H1 (cell line): ENCODE results near the gene SH2D4B. TPM values are rescaled to one million over a fixed set of nuclear protein-coding genes. Genes with fewer than 3 reads are reported as not detected.

Source experiments
- CTCF ChIA-PET: fragments of 300-600 bp; sonication (Branson Sonifier 250); formaldehyde crosslinking; loops from one replicate; lab custom pipeline; 2021; ENCODE audit not compliant: partially characterized antibody; lab: Charles Lee
- POLR2A ChIA-PET: fragments of 300-600 bp; sonication (Branson Sonifier 250); formaldehyde crosslinking; loops from one replicate; lab custom pipeline; 2021; ENCODE audit warnings: inconsistent platforms; ENCODE audit not compliant: partially characterized antibody; lab: Charles Lee
- DNase-seq, 2 experiments: peaks; one replicate each; pipeline versions ENCODE4 v3.0.0 to v3.0.0-alpha.2; 2010 to 2022; ENCODE audit warnings: low spot score in 2 of 2, low read depth in 1 of 2, mixed read lengths in 1 of 2
- FAIRE-seq: peaks from 2 replicates; lab custom pipeline; 2011; peaks lifted over from hg19 to GRCh38; lab: Jason Lieb, UNC
- H2AFZ ChIP-seq: 2 replicates; pipeline ENCODE4 v1.8.1; 2012; ENCODE audit warnings: low read length, inconsistent platforms
- H2AK5ac ChIP-seq: 2 replicates; pipeline ENCODE4 v1.6.1; 2013; ENCODE audit warnings: low read depth, low read length
- H2BK120ac ChIP-seq: replicated peaks from 2 replicates; pipeline ENCODE3; 2013; ENCODE audit warnings: low read depth, low read length, inconsistent platforms
- H2BK12ac ChIP-seq: 2 replicates; pipeline ENCODE4 v1.6.1; 2013; ENCODE audit warnings: low read depth, low read length
- H2BK15ac ChIP-seq: 2 replicates; pipeline ENCODE4 v1.6.1; 2013; ENCODE audit warnings: low read length
- H2BK20ac ChIP-seq: 2 replicates; pipeline ENCODE4 v1.6.1; 2013; ENCODE audit warnings: low read length
- H2BK5ac ChIP-seq: 2 replicates; pipeline ENCODE4 v1.6.1; 2013; ENCODE audit warnings: low read depth, low read length
- H3K14ac ChIP-seq: 2 replicates; pipeline ENCODE4 v1.6.1; 2013; ENCODE audit warnings: inconsistent platforms; ENCODE audit not compliant: insufficient read length
- H3K18ac ChIP-seq: 2 replicates; pipeline ENCODE4 v1.6.1; 2013; ENCODE audit warnings: low read length; ENCODE audit errors: extremely low read depth
- H3K23ac ChIP-seq: 2 replicates; pipeline ENCODE4 v1.6.1; 2013; ENCODE audit warnings: inconsistent platforms; ENCODE audit not compliant: insufficient read length
- H3K23me2 ChIP-seq: 2 replicates; pipeline ENCODE4 v1.6.1; 2013; ENCODE audit warnings: low read depth, low read length
- H3K27ac ChIP-seq: 2 replicates; pipeline ENCODE4 v1.6.1; 2011; ENCODE audit warnings: low read depth, low read length, inconsistent platforms
- H3K27me3 ChIP-seq, 4 experiments: replicated peaks in 1 of 4; 1 replicate in 1 of 4; 2 replicates in 3 of 4; pipeline versions ENCODE4 v1.6.1 to v1.8.1; 2011 to 2013; ENCODE audit warnings: low read length in 3 of 4, mild to moderate bottlenecking in 3 of 4, inconsistent platforms in 2 of 4, mixed read lengths in 2 of 4, moderate library complexity in 1 of 4; ENCODE audit not compliant: control insufficient read depth in 3 of 4, insufficient read depth in 3 of 4; ENCODE audit errors: extremely low read depth in 1 of 4
- H3K36me3 ChIP-seq, 4 experiments: 2 replicates each; pipeline versions ENCODE4 v1.6.1 to v1.8.1; 2011 to 2013; ENCODE audit warnings: mild to moderate bottlenecking in 4 of 4, low read length in 3 of 4, moderate library complexity in 2 of 4, control low read depth in 1 of 4, inconsistent platforms in 1 of 4; ENCODE audit not compliant: insufficient read depth in 4 of 4, control insufficient read depth in 2 of 4
- H3K4ac ChIP-seq: replicated peaks from 2 replicates; pipeline ENCODE3; 2013; ENCODE audit warnings: low read length, low read depth, mixed read lengths, inconsistent platforms; ENCODE audit not compliant: insufficient read length
- H3K4me1 ChIP-seq, 4 experiments: replicated peaks in 1 of 4; 1 replicate in 1 of 4; 2 replicates in 3 of 4; pipeline versions ENCODE4 v1.6.1 to v1.8.1; 2011 to 2013; ENCODE audit warnings: low read length in 3 of 4, inconsistent platforms in 2 of 4, mixed read lengths in 1 of 4; ENCODE audit not compliant: insufficient read depth in 4 of 4, control insufficient read depth in 3 of 4
- H3K4me2 ChIP-seq, 2 experiments: 2 replicates each; pipeline versions ENCODE4 v1.6.1 to v1.8.1; 2011 to 2013; ENCODE audit warnings: low read depth in 2 of 2, low read length in 2 of 2, control low read depth in 1 of 2, inconsistent platforms in 1 of 2, mild to moderate bottlenecking in 1 of 2; ENCODE audit not compliant: insufficient read depth in 1 of 2
- H3K4me3 ChIP-seq, 4 experiments: fragments of 200-600, 300-600 bp in 1 of 4; sonication (generic), shearing (Covaris generic), sonication (Bioruptor Twin) in 1 of 4; 2 replicates each; pipeline versions ENCODE4 v1.5.1 to v1.8.1; 2011 to 2016; ENCODE audit warnings: low read length in 4 of 4, low read depth in 3 of 4, control low read depth in 2 of 4, inconsistent platforms in 2 of 4, mild to moderate bottlenecking in 2 of 4, mixed read lengths in 1 of 4, moderate library complexity in 1 of 4; ENCODE audit not compliant: insufficient read depth in 2 of 4; ENCODE audit errors: extremely low read depth in 1 of 4
- H3K56ac ChIP-seq: replicated peaks from 2 replicates; pipeline ENCODE3; 2013; ENCODE audit warnings: low read depth, mild to moderate bottlenecking, mixed read lengths, low read length, inconsistent platforms; ENCODE audit not compliant: insufficient read length
- H3K79me1 ChIP-seq: 2 replicates; pipeline ENCODE4 v1.6.1; 2013; ENCODE audit warnings: low read depth, low read length, control low read depth
- H3K79me2 ChIP-seq, 2 experiments: 2 replicates each; pipeline versions ENCODE4 v1.6.1 to v1.8.1; 2012 to 2013; ENCODE audit warnings: low read length in 2 of 2, mild to moderate bottlenecking in 2 of 2, inconsistent platforms in 1 of 2; ENCODE audit not compliant: insufficient read depth in 2 of 2, control insufficient read depth in 1 of 2
- H3K9ac ChIP-seq, 4 experiments: replicated peaks in 1 of 4; 1 replicate in 1 of 4; 2 replicates in 3 of 4; pipeline versions ENCODE4 v1.6.1 to v1.8.1; 2011 to 2013; ENCODE audit warnings: low read depth in 3 of 4, low read length in 3 of 4, control low read depth in 2 of 4, mild to moderate bottlenecking in 2 of 4, moderate library complexity in 2 of 4, inconsistent platforms in 1 of 4; ENCODE audit errors: extremely low read depth in 1 of 4
- H3K9me3 ChIP-seq, 2 experiments: 2 replicates each; pipeline versions ENCODE4 v1.6.1 to v1.8.1; 2012 to 2013; ENCODE audit warnings: mild to moderate bottlenecking in 2 of 2, moderate library complexity in 2 of 2, control low read depth in 1 of 2, inconsistent platforms in 1 of 2, low read depth in 1 of 2, low read length in 1 of 2, mixed read lengths in 1 of 2; ENCODE audit not compliant: insufficient read depth in 2 of 2
- H4K20me1 ChIP-seq, 2 experiments: replicated peaks in 1 of 2; 2 replicates each; pipeline versions ENCODE3 to v1.8.1; 2011 to 2013; ENCODE audit warnings: inconsistent platforms in 2 of 2, low read length in 2 of 2, mild to moderate bottlenecking in 1 of 2; ENCODE audit not compliant: insufficient read depth in 2 of 2, control insufficient read depth in 1 of 2
- H4K5ac ChIP-seq: 2 replicates; pipeline ENCODE4 v1.6.1; 2013; ENCODE audit warnings: low read length, low read depth, mixed read lengths, inconsistent platforms; ENCODE audit not compliant: insufficient read length
- H4K8ac ChIP-seq: 2 replicates; pipeline ENCODE4 v1.8.0; 2013; ENCODE audit warnings: mild to moderate bottlenecking, moderate library complexity, low read length, inconsistent platforms; ENCODE audit not compliant: insufficient read depth; ENCODE audit errors: extremely low read depth
- H4K91ac ChIP-seq: replicated peaks from 2 replicates; pipeline ENCODE3; 2013; ENCODE audit warnings: low read length, mixed read lengths, inconsistent platforms; ENCODE audit not compliant: insufficient read length
- CBX8 ChIP-seq: fragments of 300-800, 300-1000 bp; sonication (generic); IDR thresholded peaks from 2 replicates; pipeline ENCODE4 v1.7.1; 2016; ENCODE audit warnings: low read depth, low read length, borderline replicate concordance
- CHD2 ChIP-seq: IDR thresholded peaks from 2 replicates; pipeline ENCODE4 v1.6.1; 2012; ENCODE audit warnings: low read length, improper control_type of control experiment
- MAFK ChIP-seq: IDR thresholded peaks from 2 replicates; pipeline ENCODE4 v1.6.1; 2012; ENCODE audit warnings: low read depth, mild to moderate bottlenecking, improper control_type of control experiment, low read length
- NANOG ChIP-seq: IDR thresholded peaks from 2 replicates; pipeline ENCODE4 v1.6.1; 2011; ENCODE audit warnings: low read length, low read depth, mild to moderate bottlenecking, inconsistent platforms; ENCODE audit not compliant: insufficient read depth, poor library complexity, severe bottlenecking
- SIN3A ChIP-seq, 2 experiments: IDR thresholded peaks in 1 of 2; conservative IDR thresholded peaks in 1 of 2; 2 replicates each; pipeline ENCODE4 v1.6.1; 2011 to 2012; ENCODE audit warnings: low read length in 2 of 2, improper control_type of control experiment in 1 of 2, low read depth in 1 of 2, mild to moderate bottlenecking in 1 of 2
- SP4 ChIP-seq: IDR thresholded peaks from 2 replicates; pipeline ENCODE4 v1.6.1; 2012; ENCODE audit warnings: low read length, inconsistent platforms
- SUZ12 ChIP-seq: fragments of 200-600 bp; sonication (generic); IDR thresholded peaks from 2 replicates; pipeline ENCODE4 v1.6.1; 2012; ENCODE audit warnings: mild to moderate bottlenecking, inconsistent platforms, low read length, moderate library complexity, mixed read lengths
- TEAD4 ChIP-seq: IDR thresholded peaks from 2 replicates; pipeline ENCODE4 v1.6.1; 2012; ENCODE audit warnings: low read depth, low read length, inconsistent platforms, mixed read lengths
- WGBS, 2 experiments: shearing (Covaris generic) in 1 of 2; methylation state at CpG; one replicate each; pipeline versions ENCODE4 v1.1.6 to v1.1.7; 2013 to 2015; ENCODE audit warnings: low lambda C conversion rate in 2 of 2, mixed read lengths in 2 of 2, inconsistent platforms in 1 of 2, low coverage in 1 of 2, missing lambda C conversion rate in 1 of 2; ENCODE audit not compliant: insufficient replicate concordance in 2 of 2, insufficient coverage in 1 of 2, insufficient read length in 1 of 2; ENCODE audit errors: extremely low coverage in 1 of 2, missing lambda C conversion rate in 1 of 2; 5-methylcytosine and 5-hydroxymethylcytosine counted together
- polyA plus RNA-seq, 7 experiments: library from polyadenylated mRNA; depleted of rRNA in 3 of 7; stranded (reverse) in 5 of 7; unstranded in 2 of 7; fragments of >200 nt in 5 of 7; fragments of 200-250 nt in 2 of 7; gene quantifications; 1 replicate in 5 of 7; 2 replicates in 1 of 7; 4 replicates in 1 of 7; pipeline versions ENCODE4 v1.2.1 to v1.2.3, GENCODE V29; 2011 to 2013; ENCODE audit warnings: missing spikeins in 2 of 7, mixed read lengths in 2 of 7
- total RNA-seq: library from RNA; stranded (reverse); fragmentation: NEBNext Ultra II Directional; extraction: Animal tissue kit (Norgen Biotek cat#: 25700); gene quantifications from 2 replicates; pipeline ENCODE4 v1.2.1, GENCODE V29; 2021
- TF ChIP-seq, protein P1 (sequence below): IDR thresholded peaks from 2 replicates; pipeline ENCODE4 v1.6.1; 2012; ENCODE audit warnings: inconsistent platforms
- TF ChIP-seq, protein P2 (sequence below): IDR thresholded peaks from 2 replicates; pipeline ENCODE4 v1.6.1; 2011; ENCODE audit warnings: low read length, improper control_type of control experiment
- TF ChIP-seq, protein P3 (sequence below): IDR thresholded peaks from 2 replicates; pipeline ENCODE4 v1.6.1; 2012; ENCODE audit warnings: inconsistent platforms

SH2D4B gene
- total and polyA plus RNA-seq, 2 of the 8 experiments (the other 6 are each of a cell fraction or from before 2014, with no cell fraction given): 0.06 to 0.13 TPM

DNA sequence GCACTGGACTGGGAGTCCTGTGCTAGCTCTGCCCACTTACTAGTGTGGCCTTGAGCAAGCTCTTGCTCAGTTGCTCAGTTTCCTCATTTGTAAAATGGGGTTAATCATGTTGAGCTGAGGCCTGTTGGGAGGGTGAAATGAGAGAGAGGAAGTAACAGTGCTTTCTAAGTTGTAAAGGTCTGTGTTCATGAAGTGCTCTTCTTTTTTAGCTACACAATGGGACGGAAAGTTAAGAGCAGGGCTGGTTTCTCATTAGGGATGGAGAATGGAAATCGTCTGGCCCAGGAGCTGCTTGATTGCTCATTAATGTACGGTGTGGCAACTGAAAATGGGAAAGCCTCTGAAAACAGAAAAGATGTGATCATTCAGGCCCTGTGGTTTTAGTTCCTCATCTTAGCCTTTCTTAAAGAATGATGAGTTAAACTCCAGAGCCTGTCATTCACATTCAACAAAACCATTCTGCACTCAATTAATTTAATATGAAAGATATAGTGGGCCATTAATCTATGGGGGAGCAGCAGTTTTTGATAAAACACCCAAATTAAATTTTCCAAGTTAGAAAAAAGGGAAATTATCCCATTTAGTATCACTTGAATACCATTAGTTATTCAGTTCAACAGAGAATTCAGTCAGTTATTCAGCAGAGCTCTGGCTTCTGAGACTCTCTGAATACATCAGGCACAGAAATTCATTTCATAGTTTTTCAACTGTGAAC lies 60.5 kb downstream of the SH2D4B start:
- H3K4me1 ChIP-seq: no peaks in the 10 kb centered on the region; a peak in 1 of 7 replicates
- H3K4ac ChIP-seq: no peak overlapping the region
- H3K9ac ChIP-seq: no peak overlapping the region
- H3K18ac ChIP-seq: no peak overlapping the region
- H2BK12ac ChIP-seq: no peak overlapping the region
- no peak overlapping the region for H2BK5ac ChIP-seq
- H3K27ac ChIP-seq: no peak overlapping the region
- no peak overlapping the region for H3K56ac ChIP-seq
- H3K23ac ChIP-seq: no peak overlapping the region
- WGBS, 2 experiments: 96% methylated on average over 3 of the region's 3 CpGs; no CpG with 5 or more reads in 1 of the 2 experiments
- H3K23me2 ChIP-seq: no peaks in the 10 kb centered on the region
- no peak overlapping the region for H2AFZ ChIP-seq
- no peaks in the 10 kb centered on the region for H3K36me3 ChIP-seq
- H3K79me2 ChIP-seq: no peaks in the 10 kb centered on the region
- no peaks in the 10 kb centered on the region for H3K9me3 ChIP-seq
- POLR2A ChIA-PET: no interaction called here
- H4K20me1 ChIP-seq: no peaks in the 10 kb centered on the region
- H4K91ac ChIP-seq: no peak overlapping the region
- H3K4me2 ChIP-seq: no peak overlapping the region
- no peaks in the 10 kb centered on the region; a peak in 1 of 7 replicates for H3K27me3 ChIP-seq
- no peak overlapping the region for H2BK15ac ChIP-seq
- H3K14ac ChIP-seq: no peak overlapping the region
- H2BK120ac ChIP-seq: no peak overlapping the region
- DNase-seq (no peak), FAIRE-seq (no peak)
- no peak overlapping the region for H2BK20ac ChIP-seq
- H4K5ac ChIP-seq: no peak overlapping the region
- H3K79me1 ChIP-seq: no peaks in the 10 kb centered on the region
- CTCF ChIA-PET: interaction anchor here (0.8 to 8.3 kb wide), 24 partner anchors 12 to 579 kb away, joined by 3 to 158 read pairs (median 5); partner anchors contain the start of gene SH2D4B
- no peak overlapping the region for H4K8ac ChIP-seq
- no peak overlapping the region for H3K4me3 ChIP-seq
- no peak overlapping the region for H2AK5ac ChIP-seq
- TF ChIP-seq NANOG: no peak
- no peak for TF ChIP-seq SIN3A (conservative IDR thresholded peaks at IDR 0.05 in 1 of 2, IDR thresholded peaks at IDR 0.05 in 1 of 2; ENCODE audit: low read depth in 1 of 2, low read length in 2 of 2)
- TF ChIP-seq MAFK: no peak
- no peak for TF ChIP-seq CBX8
- no peak for TF ChIP-seq TEAD4
- TF ChIP-seq SP4: no peak
- TF ChIP-seq, protein P1, sequence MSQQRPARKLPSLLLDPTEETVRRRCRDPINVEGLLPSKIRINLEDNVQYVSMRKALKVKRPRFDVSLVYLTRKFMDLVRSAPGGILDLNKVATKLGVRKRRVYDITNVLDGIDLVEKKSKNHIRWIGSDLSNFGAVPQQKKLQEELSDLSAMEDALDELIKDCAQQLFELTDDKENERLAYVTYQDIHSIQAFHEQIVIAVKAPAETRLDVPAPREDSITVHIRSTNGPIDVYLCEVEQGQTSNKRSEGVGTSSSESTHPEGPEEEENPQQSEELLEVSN: no peak
- TF ChIP-seq SUZ12: no peak
- TF ChIP-seq, protein P2, sequence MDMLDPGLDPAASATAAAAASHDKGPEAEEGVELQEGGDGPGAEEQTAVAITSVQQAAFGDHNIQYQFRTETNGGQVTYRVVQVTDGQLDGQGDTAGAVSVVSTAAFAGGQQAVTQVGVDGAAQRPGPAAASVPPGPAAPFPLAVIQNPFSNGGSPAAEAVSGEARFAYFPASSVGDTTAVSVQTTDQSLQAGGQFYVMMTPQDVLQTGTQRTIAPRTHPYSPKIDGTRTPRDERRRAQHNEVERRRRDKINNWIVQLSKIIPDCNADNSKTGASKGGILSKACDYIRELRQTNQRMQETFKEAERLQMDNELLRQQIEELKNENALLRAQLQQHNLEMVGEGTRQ: no peak
- TF ChIP-seq, protein P3, sequence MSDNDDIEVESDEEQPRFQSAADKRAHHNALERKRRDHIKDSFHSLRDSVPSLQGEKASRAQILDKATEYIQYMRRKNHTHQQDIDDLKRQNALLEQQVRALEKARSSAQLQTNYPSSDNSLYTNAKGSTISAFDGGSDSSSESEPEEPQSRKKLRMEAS: no peak
- TF ChIP-seq CHD2: no peak
